GM10248 (cell line): ENCODE results near the gene ERI3.
"Not testable (repeated sequence)": the region's sequence is repeated elsewhere in the genome, so short reads cannot be mapped to it uniquely, and the experiment has no call there.

Experiments used
- CTCF ChIA-PET: fragments of 300-600 bp; sonication (Branson Sonifier 250); formaldehyde crosslinking; extraction: SDS; loops from one replicate; lab custom pipeline; 2021; ENCODE audit warnings: antibody characterized with exemption; lab: Yijun Ruan, JAX
- POLR2A ChIA-PET: fragments of 350-650 bp; sonication (Branson Sonifier 250); formaldehyde crosslinking; extraction: SDS; loops from one replicate; lab custom pipeline; 2020; ENCODE audit warnings: antibody characterized with exemption; lab: Yijun Ruan, JAX
- DNase-seq: peaks from one replicate; pipeline ENCODE4 v3.0.0; 2012; ENCODE audit errors: extremely low spot score
- TF ChIP-seq, protein P1 (sequence below): IDR thresholded peaks from 2 replicates; pipeline ENCODE4 v1.5.1; 2012; ENCODE audit warnings: mild to moderate bottlenecking, low read depth; ENCODE audit errors: extremely low read depth, missing control alignments, control extremely low read depth

Gene ERI3

DNA sequence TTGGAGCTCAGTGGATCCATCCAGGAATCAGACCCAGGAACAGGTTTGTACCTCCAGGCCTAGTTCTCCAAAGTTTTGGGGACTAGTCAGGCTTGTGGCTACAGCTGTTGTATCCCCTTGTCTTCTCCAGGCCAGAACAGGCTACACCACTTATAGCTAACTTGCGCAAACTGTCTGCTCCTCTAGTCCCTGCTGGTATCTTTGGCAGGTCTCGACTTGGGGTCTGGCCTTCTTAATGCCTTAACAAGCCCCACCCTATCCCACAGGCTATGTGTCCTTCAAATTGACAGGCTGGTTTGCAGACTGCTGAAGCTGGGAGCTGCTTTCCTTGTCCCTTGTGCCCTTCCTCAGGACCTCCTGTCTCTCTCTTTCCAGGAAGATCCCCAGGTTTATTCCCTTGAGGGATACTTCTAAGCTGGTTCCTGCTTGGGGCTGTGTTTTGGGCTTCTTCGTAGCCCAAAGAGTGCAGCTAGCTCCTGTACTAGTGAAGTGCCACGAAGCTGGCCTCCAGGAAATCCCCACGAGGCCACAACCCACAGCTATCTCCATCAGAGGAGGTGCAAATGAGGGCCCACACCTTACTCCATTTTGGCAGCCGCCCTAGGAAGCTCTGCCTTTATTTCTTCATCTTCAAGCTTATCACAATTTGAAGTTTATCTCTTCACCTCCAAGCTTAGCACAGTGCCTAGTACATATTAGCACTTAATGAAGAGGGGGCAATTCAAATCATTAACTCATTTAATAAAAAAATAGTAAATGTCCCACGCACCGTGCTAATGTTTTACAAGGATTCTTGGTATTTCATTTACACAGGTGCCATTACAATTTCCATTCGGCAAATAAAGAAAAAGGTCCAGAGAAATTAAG lies 142.5 kb downstream of the ERI3 start:
- TF ChIP-seq, protein P1, sequence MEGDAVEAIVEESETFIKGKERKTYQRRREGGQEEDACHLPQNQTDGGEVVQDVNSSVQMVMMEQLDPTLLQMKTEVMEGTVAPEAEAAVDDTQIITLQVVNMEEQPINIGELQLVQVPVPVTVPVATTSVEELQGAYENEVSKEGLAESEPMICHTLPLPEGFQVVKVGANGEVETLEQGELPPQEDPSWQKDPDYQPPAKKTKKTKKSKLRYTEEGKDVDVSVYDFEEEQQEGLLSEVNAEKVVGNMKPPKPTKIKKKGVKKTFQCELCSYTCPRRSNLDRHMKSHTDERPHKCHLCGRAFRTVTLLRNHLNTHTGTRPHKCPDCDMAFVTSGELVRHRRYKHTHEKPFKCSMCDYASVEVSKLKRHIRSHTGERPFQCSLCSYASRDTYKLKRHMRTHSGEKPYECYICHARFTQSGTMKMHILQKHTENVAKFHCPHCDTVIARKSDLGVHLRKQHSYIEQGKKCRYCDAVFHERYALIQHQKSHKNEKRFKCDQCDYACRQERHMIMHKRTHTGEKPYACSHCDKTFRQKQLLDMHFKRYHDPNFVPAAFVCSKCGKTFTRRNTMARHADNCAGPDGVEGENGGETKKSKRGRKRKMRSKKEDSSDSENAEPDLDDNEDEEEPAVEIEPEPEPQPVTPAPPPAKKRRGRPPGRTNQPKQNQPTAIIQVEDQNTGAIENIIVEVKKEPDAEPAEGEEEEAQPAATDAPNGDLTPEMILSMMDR = no peak
- ChIA-PET POLR2A (interaction anchor here (0.5 to 1.1 kb wide), 2 partner anchors 419 to 561 kb away, joined by 3 to 4 read pairs; no protein-coding TSS in a partner anchor), CTCF (interaction anchor here (0.6 to 2.4 kb wide), 13 partner anchors 9 to 440 kb away, joined by 3 to 7 read pairs (median 3); no protein-coding TSS in a partner anchor)
- DNase-seq = no peak

GRCh38 chr1:44210595-44210994 lies 144.5 kb downstream of the ERI3 start:
- DNase-seq = no peak
- TF ChIP-seq, protein P1 = no peak
- ChIA-PET POLR2A (no interaction called here), CTCF (no interaction called here)

DNA sequence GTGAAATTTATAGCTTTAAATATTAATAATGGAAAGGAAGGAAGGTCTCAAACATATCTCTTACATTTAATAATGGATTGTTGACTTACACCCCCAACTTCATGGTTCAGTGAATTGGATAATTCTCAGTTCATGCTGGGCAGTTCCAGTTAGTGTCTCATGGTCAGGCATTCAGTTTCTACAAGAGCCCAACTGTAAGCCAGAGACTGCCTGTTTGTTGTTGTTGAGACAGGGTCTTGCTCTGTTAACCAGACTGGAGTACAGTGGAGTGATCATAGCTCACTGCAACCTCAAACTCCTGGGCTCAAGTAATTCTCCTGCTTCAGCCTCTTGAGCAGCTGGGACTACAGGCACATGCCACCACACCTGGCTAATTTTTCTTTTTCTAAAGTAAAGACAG lies 146.8 kb downstream of the ERI3 start:
- ChIA-PET CTCF (interaction anchor here (0.9 to 1.0 kb wide), 2 partner anchors 9 kb away, joined by 4 to 6 read pairs; no protein-coding TSS in a partner anchor), POLR2A (no interaction called here)
- TF ChIP-seq, protein P1 = no peak
- DNase-seq = no peak

DNA sequence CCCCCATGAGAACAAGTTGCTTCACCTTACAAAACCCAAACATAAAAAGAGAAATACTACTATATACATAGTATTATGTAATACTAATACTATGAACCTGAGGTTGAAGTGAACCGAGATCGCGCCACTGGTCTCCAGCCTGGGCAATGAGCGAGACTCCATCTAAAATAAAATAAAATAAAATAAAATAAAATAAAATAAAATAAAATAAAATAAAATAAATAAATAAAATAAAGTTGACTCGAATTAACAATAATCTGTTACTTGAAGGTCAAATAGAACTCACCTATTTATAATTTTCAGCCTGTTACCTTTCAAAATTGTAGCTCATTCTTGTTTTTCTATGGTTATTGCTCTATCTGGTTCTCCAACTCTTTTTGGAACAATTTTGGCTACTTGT lies 148.5 kb downstream of the ERI3 start:
- DNase-seq, POLR2A ChIA-PET: not testable (repeated sequence)
- CTCF ChIA-PET = interaction anchor here (2.4 kb wide), 1 partner anchor 9 kb away, joined by 6 read pairs; no protein-coding TSS in a partner anchor

GRCh38 chr1:44200336-44200735 lies 154.7 kb downstream of the ERI3 start:
- CTCF ChIA-PET = no interaction called here

DNA sequence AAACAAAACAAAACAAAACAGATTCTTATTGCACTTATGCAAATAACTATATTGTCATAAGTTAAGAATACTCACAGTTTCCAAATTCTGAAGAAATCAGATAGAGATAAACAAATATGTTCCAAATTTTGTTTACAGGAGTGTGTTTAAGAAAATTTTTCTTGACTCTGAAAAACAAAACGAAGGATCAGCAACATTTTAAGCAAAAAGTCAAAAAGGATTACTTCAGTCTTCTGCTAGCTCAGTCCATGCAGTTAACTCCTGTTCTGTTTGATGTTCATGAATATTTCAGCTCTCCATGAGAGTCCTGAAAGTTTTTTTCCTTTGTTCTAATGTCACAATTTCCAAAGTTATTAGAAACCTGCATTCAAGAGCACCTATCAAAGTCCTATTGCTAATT lies 180.4 kb downstream of the ERI3 start:
- DNase-seq = no peak
- ChIA-PET CTCF (interaction anchor here (0.7 kb wide), 1 partner anchor 260 kb away, joined by 3 read pairs; no protein-coding TSS in a partner anchor), POLR2A (no interaction called here)
- TF ChIP-seq, protein P1 = no peak

More at GRCh38 chr1:44200336-44200735, 154.7 kb downstream of the ERI3 start:
- no peak for DNase-seq
- TF ChIP-seq, protein P1 = no peak
- POLR2A ChIA-PET = no interaction called here
